HepG2 (cell line): ENCODE data around the gene HDAC5. TPM values are rescaled to one million over a fixed set of nuclear protein-coding genes. Genes with fewer than 3 reads are reported as not detected.
A peak's percentile ranks its signal among the peaks of the same experiment; 100 is the strongest.

Experiments used
- AHR ChIP-seq: IDR thresholded peaks from 2 replicates; pipeline ENCODE4 v1.6.1; 2018; ENCODE audit warnings: missing genetic modification reagents, missing compliant biosample characterization
- BORCS8-MEF2B ChIP-seq: sonication (generic); formaldehyde crosslinking; IDR thresholded peaks from 2 replicates; pipeline ENCODE4 v1.8.0; 2022; ENCODE audit warnings: mild to moderate bottlenecking, missing genetic modification reagents
- FOXC1 ChIP-seq: sonication (generic); formaldehyde crosslinking; IDR thresholded peaks from 2 replicates; pipeline ENCODE4 v1.8.0; 2022; ENCODE audit warnings: mild to moderate bottlenecking, missing genetic modification reagents, borderline replicate concordance
- GFI1 ChIP-seq: sonication (generic); formaldehyde crosslinking; IDR thresholded peaks from 2 replicates; pipeline ENCODE4 v1.5.0; 2020; ENCODE audit warnings: missing genetic modification reagents, mild to moderate bottlenecking, borderline replicate concordance
- KDM6A ChIP-seq: IDR thresholded peaks from 2 replicates; pipeline ENCODE4 v1.6.1; 2016; ENCODE audit warnings: low read depth
- MED1 ChIP-seq: sonication (generic); formaldehyde crosslinking; IDR thresholded peaks from 2 replicates; pipeline ENCODE4 v1.4.0; 2020; ENCODE audit warnings: missing genetic modification reagents
- PCBP2 ChIP-seq: fragments of 200-400 bp; formaldehyde crosslinking; optimal IDR thresholded peaks from 2 replicates; pipeline ENCODE3; 2018; ENCODE audit warnings: low read length, low read depth; ENCODE audit not compliant: poor library complexity, severe bottlenecking
- SCMH1 ChIP-seq: sonication (generic); formaldehyde crosslinking; IDR thresholded peaks from 2 replicates; pipeline ENCODE4 v1.9.0; 2021; ENCODE audit warnings: missing genetic modification reagents, mild to moderate bottlenecking, borderline replicate concordance
- SMYD3 ChIP-seq: sonication (generic); formaldehyde crosslinking; IDR thresholded peaks from 2 replicates; pipeline ENCODE4 v1.8.1; 2023; ENCODE audit warnings: mild to moderate bottlenecking, missing genetic modification reagents
- TP53 ChIP-seq: sonication (generic); formaldehyde crosslinking; conservative IDR thresholded peaks from 2 replicates; pipeline ENCODE4 v1.4.0; 2020; ENCODE audit warnings: missing genetic modification reagents
- ZC3H4 ChIP-seq: sonication (generic); formaldehyde crosslinking; IDR thresholded peaks from 2 replicates; pipeline ENCODE4 v1.4.0; 2020; ENCODE audit warnings: missing genetic modification reagents, borderline replicate concordance
- ZFP36L1 ChIP-seq: sonication (generic); formaldehyde crosslinking; IDR thresholded peaks from 2 replicates; pipeline ENCODE4 v1.8.0; 2022; ENCODE audit warnings: mild to moderate bottlenecking, missing genetic modification reagents, moderate library complexity
- ZKSCAN1 ChIP-seq: fragments of 150-350 bp; IDR thresholded peaks from 2 replicates; pipeline ENCODE4 v1.6.1; 2014; ENCODE audit warnings: low read length
- ZNF253 ChIP-seq: sonication (generic); formaldehyde crosslinking; IDR thresholded peaks from 2 replicates; pipeline ENCODE4 v1.8.0; 2022; ENCODE audit warnings: mild to moderate bottlenecking, missing genetic modification reagents, borderline replicate concordance
- polyA plus RNA-seq, 8 experiments: library from polyadenylated mRNA; depleted of rRNA in 3 of 8; stranded (reverse) in 7 of 8; unstranded in 1 of 8; fragments of >200 nt; fragmentation: Illumina TruSeq in 4 of 8; extraction: Trizol in 4 of 8; gene quantifications; 2 replicates each; pipeline versions ENCODE4 v1.2.1 to v1.2.3, GENCODE V29; 2011 to 2016; ENCODE audit warnings: low read depth in 4 of 8, missing spikeins in 1 of 8, mixed read lengths in 1 of 8; ENCODE audit not compliant: insufficient read depth in 1 of 8
- total RNA-seq, 5 experiments: library from RNA; depleted of rRNA; stranded (reverse); fragments of >200 nt; fragmentation: Illumina TruSeq; extraction: Trizol; gene quantifications; 2 replicates each; pipeline ENCODE4 v1.2.3, GENCODE V29; 2016; ENCODE audit warnings: low read depth in 1 of 5
- TF ChIP-seq, protein P1 (sequence below): sonication (generic); formaldehyde crosslinking; IDR thresholded peaks from 2 replicates; pipeline ENCODE4 v1.8.1; 2022; ENCODE audit warnings: low read depth, mild to moderate bottlenecking, missing genetic modification reagents
- TF ChIP-seq, protein P2 (sequence below): sonication (generic); formaldehyde crosslinking; IDR thresholded peaks from 2 replicates; pipeline ENCODE4 v1.5.0; 2020; ENCODE audit warnings: missing genetic modification reagents
- TF ChIP-seq, protein P3 (sequence below): sonication (generic); formaldehyde crosslinking; IDR thresholded peaks from 2 replicates; pipeline ENCODE4 v1.4.0; 2020; ENCODE audit warnings: missing genetic modification reagents, borderline replicate concordance
- TF ChIP-seq, protein P4 (sequence below): sonication (generic); formaldehyde crosslinking; IDR thresholded peaks from 2 replicates; pipeline ENCODE4 v1.4.0; 2020; ENCODE audit warnings: missing genetic modification reagents, borderline replicate concordance

The HDAC5 gene
- total and polyA plus RNA-seq, 2 of the 13 experiments (the other 11 are each of a cell fraction or from before 2014, with no cell fraction given): 46.4 to 85.4 TPM

DNA sequence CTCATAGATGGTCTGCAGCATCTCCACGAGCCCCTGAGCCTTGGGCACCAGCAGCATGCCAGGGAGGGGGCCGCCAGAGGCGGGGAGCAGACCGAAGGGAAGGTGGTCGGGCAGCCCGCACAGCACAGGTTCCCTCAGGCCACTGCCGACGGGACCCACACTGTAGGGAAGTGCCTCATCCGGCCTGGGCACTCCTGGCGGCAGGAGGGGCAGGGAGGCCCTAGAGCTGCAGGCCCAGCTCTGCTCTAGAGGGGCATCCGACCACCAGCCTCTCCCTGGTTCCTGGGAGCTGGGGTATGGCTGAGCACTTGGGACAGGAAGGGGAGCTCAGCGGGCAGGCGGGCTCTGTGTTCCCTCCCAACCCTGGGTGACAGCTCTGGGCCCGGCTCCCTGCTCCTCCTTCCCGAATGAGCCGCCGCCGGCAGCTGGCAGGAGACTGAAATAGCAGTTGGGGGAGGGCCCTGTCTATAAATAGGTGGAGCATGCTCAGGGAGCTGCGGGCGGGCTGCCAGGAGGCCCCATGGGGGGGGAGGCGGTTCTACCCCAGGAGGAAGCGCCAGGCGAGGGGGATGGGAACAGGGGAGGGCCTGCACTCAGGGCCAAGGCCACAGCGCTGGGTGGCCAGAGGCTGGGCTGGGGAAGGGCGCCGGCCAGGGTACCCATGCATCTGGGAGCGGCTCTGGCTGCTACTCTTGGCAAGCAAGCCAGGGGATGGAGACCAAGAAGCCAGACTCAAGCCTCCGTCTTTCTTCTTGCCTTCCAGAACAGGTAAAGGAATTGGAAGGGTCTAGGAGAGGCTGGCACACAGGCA lies 12.4 kb downstream of the HDAC5 start (continued):
- TF ChIP-seq MED1 (CRISPR knock-in tag): peak; percentile 96
- no peak for TF ChIP-seq ZKSCAN1
- 0 out of 2 replicates have a peak, but pooled peaks have one; percentile 74 for TF ChIP-seq ZNF253 (CRISPR knock-in tag)
- TF ChIP-seq, protein P1, sequence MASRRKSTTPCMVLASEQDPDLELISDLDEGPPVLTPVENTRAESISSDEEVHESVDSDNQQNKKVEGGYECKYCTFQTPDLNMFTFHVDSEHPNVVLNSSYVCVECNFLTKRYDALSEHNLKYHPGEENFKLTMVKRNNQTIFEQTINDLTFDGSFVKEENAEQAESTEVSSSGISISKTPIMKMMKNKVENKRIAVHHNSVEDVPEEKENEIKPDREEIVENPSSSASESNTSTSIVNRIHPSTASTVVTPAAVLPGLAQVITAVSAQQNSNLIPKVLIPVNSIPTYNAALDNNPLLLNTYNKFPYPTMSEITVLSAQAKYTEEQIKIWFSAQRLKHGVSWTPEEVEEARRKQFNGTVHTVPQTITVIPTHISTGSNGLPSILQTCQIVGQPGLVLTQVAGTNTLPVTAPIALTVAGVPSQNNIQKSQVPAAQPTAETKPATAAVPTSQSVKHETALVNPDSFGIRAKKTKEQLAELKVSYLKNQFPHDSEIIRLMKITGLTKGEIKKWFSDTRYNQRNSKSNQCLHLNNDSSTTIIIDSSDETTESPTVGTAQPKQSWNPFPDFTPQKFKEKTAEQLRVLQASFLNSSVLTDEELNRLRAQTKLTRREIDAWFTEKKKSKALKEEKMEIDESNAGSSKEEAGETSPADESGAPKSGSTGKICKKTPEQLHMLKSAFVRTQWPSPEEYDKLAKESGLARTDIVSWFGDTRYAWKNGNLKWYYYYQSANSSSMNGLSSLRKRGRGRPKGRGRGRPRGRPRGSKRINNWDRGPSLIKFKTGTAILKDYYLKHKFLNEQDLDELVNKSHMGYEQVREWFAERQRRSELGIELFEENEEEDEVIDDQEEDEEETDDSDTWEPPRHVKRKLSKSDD: peak; percentile 91
- TF ChIP-seq, protein P2, sequence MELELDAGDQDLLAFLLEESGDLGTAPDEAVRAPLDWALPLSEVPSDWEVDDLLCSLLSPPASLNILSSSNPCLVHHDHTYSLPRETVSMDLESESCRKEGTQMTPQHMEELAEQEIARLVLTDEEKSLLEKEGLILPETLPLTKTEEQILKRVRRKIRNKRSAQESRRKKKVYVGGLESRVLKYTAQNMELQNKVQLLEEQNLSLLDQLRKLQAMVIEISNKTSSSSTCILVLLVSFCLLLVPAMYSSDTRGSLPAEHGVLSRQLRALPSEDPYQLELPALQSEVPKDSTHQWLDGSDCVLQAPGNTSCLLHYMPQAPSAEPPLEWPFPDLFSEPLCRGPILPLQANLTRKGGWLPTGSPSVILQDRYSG: no peak; the same call in 1 of the 2 replicates
- TF ChIP-seq SMYD3: peak; percentile 97
- TF ChIP-seq ZC3H4: 0 out of 2 replicates have a peak, but pooled peaks have one; percentile 22
- peak; percentile 85 for TF ChIP-seq GFI1 (CRISPR knock-in tag)
- TF ChIP-seq ZFP36L1: peak; percentile 99
- no peak for TF ChIP-seq SCMH1 (CRISPR knock-in tag)
- TF ChIP-seq, protein P3, sequence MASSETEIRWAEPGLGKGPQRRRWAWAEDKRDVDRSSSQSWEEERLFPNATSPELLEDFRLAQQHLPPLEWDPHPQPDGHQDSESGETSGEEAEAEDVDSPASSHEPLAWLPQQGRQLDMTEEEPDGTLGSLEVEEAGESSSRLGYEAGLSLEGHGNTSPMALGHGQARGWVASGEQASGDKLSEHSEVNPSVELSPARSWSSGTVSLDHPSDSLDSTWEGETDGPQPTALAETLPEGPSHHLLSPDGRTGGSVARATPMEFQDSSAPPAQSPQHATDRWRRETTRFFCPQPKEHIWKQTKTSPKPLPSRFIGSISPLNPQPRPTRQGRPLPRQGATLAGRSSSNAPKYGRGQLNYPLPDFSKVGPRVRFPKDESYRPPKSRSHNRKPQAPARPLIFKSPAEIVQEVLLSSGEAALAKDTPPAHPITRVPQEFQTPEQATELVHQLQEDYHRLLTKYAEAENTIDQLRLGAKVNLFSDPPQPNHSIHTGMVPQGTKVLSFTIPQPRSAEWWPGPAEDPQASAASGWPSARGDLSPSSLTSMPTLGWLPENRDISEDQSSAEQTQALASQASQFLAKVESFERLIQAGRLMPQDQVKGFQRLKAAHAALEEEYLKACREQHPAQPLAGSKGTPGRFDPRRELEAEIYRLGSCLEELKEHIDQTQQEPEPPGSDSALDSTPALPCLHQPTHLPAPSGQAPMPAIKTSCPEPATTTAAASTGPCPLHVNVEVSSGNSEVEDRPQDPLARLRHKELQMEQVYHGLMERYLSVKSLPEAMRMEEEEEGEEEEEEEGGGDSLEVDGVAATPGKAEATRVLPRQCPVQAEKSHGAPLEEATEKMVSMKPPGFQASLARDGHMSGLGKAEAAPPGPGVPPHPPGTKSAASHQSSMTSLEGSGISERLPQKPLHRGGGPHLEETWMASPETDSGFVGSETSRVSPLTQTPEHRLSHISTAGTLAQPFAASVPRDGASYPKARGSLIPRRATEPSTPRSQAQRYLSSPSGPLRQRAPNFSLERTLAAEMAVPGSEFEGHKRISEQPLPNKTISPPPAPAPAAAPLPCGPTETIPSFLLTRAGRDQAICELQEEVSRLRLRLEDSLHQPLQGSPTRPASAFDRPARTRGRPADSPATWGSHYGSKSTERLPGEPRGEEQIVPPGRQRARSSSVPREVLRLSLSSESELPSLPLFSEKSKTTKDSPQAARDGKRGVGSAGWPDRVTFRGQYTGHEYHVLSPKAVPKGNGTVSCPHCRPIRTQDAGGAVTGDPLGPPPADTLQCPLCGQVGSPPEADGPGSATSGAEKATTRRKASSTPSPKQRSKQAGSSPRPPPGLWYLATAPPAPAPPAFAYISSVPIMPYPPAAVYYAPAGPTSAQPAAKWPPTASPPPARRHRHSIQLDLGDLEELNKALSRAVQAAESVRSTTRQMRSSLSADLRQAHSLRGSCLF: no peak
- no peak for TF ChIP-seq PCBP2
- TF ChIP-seq, protein P4, sequence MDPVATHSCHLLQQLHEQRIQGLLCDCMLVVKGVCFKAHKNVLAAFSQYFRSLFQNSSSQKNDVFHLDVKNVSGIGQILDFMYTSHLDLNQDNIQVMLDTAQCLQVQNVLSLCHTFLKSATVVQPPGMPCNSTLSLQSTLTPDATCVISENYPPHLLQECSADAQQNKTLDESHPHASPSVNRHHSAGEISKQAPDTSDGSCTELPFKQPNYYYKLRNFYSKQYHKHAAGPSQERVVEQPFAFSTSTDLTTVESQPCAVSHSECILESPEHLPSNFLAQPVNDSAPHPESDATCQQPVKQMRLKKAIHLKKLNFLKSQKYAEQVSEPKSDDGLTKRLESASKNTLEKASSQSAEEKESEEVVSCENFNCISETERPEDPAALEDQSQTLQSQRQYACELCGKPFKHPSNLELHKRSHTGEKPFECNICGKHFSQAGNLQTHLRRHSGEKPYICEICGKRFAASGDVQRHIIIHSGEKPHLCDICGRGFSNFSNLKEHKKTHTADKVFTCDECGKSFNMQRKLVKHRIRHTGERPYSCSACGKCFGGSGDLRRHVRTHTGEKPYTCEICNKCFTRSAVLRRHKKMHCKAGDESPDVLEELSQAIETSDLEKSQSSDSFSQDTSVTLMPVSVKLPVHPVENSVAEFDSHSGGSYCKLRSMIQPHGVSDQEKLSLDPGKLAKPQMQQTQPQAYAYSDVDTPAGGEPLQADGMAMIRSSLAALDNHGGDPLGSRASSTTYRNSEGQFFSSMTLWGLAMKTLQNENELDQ (CRISPR knock-in tag): no peak
- TF ChIP-seq KDM6A (CRISPR knock-in tag): peak; percentile 96
- no peak; the same call in 1 of the 2 replicates for TF ChIP-seq TP53 (CRISPR knock-in tag)
- peak; percentile 98 for TF ChIP-seq BORCS8-MEF2B (CRISPR knock-in tag)
- TF ChIP-seq FOXC1 (CRISPR knock-in tag): peak; percentile 74; the same call in 1 of the 2 replicates
- no peak; the same call in 1 of the 2 replicates for TF ChIP-seq AHR
